HG03139 (cell line): ENCODE data around the gene GIPC1.

Experiments
- ATAC-seq: cut with Tn5 transposase; IDR thresholded peaks from one replicate; pipeline ENCODE4 v1.9.1; 2021; ENCODE audit not compliant: unreplicated experiment

GIPC1 gene

DNA sequence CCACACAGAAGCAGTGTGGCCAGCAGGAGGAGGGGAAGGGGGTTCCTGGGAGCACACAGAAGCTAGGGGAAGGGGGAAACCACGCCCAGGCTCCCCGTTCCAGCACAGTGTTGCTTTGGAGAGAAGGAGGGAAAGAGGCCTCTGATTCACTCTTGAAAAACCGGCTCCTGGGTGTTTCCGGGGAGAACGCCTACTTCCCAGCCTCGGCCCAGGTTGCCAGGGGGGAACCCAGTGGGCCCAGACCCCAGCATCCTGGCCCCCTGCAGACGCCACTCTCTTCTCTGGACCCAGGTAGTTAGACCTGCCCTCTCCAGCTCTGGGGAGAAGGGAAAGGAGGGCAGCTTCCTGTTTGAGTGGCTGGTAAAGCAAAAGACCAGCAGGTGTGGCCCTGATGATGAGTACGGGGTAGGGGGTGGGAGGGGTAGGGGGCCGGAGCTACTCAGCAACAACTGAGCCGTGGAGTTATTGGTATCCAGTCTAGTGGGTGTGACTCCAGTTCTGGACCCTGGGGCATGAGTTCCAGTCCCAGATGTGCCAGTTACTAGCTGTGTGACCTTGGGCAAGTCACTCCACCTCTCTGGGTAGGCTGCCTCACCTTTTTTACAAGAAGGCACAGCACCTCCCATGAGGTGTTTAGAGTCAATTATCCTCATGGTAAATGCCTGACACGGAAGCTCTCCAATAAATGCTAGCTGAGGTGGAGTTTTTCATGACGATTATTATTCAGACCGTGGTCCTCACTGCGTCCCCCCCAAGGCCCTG lies 836 bp downstream of the GIPC1 start:
- no peak for ATAC-seq

- ATAC-seq = no peak
These were observed 1.5 kb downstream of the GIPC1 start for GRCh38 chr19:14494411-14494810.

DNA sequence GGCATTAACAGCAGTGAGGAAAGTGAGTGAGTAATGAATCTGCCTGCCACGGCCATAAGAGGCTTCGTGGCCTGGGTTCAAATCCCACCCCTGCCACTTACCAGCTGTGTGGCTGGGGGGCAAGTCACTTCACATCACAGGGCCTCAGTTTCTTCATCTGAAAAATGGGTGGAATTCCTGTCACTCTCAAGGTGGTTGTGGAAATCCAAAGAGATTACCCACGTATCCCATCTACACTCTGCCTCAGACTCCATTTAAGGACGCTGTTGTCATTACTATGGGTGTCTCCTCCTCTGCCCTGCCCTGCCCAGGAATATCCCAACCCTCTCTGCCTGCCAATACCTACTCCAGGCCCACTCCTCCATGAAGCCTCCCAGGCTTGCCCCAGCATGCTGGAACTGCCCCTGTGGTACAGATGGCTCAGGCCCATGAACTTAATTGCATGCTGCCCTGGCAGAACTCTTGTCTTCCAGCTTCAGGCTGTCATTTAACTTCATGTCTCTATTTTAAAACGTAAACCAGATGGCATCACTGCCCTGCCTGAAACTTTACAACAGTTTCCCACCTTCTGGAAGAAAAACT lies 3.1 kb downstream of the GIPC1 start:
- no peak for ATAC-seq

DNA sequence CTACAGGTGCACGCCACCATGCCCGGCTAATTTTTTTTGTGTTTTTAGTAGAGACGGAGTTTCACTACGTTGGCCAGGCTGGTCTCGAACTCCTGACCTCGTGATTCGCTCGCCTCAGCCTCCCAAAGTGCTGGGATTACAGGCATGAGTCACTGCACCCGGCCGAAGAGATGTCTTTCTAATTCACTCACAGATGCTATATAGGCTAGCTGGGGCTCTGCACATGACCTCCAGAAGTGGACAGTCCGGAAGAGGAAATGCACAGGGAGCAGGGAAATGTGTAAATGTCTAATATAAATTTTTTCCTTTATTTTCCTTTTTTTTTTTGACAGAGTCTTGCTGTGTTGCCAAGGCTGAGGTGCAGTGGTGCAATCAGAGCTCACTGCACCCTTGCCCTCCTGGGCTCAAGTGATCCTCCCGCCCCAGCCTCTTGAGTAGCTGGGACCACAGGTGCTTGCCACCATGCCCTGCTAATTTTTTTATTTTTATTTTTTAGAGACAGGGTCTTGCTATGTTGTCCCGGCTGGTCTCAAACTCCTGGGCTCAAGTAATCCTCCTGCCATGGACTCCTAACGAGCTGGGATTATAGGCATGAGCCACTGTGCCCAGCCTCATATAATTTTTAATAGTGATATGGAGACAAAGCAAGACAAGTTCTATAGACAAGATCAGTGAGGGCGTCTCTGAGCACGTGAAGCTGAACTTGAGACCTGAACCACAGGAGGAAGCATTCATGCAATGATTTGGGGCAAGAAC lies 8.4 kb downstream of the GIPC1 start:
- no peak for ATAC-seq

DNA sequence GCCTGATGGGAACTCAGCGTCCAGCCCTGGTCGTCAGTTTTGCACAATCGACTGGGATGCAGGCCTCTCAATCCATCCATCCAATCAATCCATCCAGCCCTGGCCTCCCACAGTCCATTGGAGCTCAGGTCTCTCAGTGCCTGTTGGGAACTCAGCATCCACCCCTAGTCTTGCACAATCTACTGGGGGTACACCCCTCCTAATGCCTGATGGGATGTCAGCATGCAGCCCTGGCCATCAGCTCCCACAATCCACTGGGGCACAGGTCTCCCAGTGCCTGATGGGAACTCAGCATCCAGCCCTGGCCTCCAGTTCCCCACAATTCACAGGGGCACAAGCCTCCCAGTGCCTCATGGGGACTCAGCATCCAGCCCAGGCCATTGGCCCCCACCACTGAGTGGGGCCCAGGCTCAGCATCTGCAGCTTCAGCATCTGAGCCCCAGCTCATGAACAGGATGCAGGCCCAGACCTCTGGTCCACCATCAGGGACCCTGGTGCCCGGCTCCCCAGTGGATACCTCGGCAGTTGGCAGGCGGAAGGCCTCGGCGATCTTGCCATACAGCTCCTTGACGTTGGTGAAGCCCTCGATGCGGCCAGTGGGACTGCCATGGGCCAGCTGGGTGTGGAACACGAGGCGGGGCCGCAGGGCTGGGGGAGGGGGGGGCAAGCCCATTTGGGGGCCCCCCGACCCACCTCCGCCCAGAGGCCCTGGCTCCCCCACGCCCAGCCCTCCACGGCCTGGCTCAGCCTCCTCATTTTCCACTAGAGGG lies 13.6 kb downstream of the GIPC1 start:
- ATAC-seq = no peak

- no peak for ATAC-seq
These were observed 15.2 kb downstream of the GIPC1 start for GRCh38 chr19:14480700-14481079.

DNA sequence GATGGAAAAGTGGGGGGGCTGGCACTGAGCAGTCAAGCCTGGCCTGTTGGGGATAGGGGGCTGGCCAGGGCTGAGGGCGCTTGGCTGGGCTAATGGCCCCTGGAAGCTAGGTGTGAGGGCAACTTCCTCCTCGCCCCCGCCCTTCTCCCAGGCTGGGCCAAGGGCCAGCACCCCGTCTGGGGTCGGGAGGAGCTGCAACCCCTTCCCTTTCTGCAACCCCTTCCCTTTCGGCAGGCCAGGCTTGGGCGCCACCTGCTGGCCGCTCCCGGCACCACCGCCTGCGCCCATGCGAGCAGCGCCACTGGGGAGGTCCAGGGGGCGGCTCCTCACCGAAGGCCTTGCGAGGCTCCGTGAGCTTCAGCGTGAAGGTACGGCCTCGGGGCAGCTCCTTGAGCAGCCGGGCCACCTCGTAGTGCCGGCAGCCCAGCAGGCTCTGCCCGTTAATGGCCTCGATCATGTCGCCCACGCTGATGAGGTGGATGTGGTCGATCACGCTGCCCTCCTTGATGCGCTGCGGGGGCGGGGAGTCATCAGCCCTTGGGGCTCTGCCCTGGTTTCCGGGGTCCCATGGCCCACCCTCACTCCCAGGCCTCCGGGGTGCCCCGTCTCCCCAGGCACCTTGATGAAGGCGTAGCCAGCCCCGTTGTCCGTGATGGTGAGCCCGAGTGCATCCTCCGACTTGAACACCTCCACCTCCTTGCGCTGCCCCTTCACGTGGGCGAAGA lies 15.8 kb downstream of the GIPC1 start:
- ATAC-seq = no peak

GRCh38 chr19:14479309-14479974 lies 16.5 kb downstream of the GIPC1 start:
- ATAC-seq = no peak

DNA sequence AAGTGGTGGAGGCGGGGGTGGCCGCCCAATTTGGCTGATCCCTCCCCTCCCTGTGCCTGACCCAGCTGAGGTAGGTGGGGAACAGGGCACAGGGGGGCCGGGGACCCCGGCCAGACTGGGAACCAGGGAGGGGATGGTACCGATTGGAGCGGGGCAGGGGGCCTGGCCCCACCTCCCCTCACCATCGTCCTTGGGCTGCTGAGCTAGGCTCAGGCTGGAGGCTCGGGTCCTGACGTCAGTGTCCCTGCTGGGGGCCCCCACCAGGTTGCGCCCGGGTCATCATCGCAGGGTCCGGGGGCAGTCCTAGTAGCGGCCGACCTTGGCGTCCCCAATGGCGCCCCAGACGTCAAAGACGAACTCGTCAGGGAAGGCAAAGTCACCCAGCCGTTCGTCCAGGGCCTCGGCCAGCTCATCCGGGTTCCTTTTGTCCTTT lies 17.8 kb downstream of the GIPC1 start:
- ATAC-seq = no peak

DNA sequence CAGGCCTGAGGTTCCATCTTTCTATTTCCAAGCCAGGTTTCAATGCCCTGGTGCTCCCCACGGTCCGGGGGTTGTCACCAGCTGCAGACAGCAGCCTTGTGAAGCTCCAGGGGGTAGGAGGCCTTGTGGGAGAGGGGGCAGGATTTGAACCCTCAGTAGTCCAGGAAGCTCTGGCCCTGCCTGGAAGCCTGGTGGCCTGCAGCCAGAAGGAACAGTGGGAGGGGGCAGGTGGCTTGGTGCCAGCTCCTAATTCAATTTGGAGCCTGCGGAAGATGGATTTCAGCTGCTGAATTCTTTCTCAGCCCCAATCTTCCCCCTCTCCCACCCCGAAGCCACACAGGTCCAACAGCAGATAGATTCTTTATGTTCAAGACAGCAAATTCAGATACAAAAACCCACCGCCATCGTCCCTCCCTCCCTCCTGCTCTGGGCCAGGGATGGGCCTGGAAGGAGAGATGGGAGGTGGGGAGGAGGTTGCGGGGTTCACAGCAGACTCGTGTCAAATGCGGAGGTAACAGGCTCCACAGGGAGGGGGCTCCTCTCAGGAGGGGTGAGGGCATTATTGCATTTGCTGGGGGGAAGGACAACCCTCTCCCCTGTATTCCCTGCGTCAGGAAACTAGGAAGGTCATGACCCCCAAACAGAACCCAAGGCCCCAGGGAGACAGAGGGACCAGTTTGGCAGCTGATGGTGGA lies 18.4 kb downstream of the GIPC1 start:
- no peak for ATAC-seq

DNA sequence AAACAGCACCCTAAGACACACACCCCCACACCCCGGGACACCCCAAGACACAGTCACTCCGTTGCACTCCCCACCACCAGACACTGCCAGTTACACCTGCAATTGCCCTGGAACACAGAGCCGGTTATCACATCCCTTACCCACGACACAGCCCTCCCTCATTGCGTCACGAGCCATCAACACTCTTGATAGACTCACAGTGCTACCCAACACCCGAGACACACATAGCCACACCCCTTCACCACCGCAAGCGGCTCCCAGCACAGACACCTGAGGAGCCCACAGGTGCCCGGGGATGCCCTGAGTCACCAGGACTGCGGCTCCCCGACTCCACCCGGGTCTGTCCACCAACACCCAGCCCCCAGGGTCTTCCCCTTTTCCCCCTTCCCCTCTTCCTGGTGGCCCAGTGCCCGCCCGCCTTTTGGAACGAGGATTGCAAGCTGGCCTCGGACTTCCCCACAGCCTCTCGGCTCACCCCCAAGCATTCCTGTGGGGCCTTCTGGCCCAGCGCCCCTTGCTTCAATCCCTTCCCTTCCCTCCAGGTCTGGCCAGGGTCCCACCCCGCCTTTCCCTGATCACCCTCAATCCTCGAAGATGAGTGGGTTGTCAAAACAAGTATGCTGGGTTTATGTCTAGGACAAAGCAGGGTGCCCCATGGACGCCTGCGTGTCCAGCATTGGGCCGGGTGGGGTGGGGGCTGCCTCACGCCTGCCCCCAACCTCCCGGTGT lies 19.1 kb downstream of the GIPC1 start:
- ATAC-seq = no peak

DNA sequence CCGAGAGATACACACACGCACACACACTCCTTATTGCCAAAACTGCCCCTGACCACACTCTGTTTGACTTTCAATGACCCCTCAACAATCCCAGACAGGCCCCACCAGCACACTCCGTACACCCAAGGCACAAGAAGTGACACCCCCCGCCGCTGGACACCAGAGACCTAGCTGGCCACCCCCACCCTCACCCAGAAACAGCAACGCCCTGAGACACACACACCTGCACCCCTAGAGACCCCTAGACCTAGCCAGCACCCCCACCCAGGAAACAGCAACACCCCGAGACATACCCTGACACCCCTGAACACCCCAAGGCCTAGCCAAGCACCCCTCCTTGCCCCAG lies 19.6 kb downstream of the GIPC1 start:
- no peak for ATAC-seq

- ATAC-seq = no peak
These were observed 20.5 kb downstream of the GIPC1 start, which contains the start of gene PTGER1 for GRCh38 chr19:14475251-14476073. PTGER1 (minus strand) TSS chr19:14475354; CDS start chr19:14474320, 1,034 bp downstream.

- no peak for ATAC-seq
These were observed 21.1 kb downstream of the GIPC1 start for GRCh38 chr19:14474827-14475226.

DNA sequence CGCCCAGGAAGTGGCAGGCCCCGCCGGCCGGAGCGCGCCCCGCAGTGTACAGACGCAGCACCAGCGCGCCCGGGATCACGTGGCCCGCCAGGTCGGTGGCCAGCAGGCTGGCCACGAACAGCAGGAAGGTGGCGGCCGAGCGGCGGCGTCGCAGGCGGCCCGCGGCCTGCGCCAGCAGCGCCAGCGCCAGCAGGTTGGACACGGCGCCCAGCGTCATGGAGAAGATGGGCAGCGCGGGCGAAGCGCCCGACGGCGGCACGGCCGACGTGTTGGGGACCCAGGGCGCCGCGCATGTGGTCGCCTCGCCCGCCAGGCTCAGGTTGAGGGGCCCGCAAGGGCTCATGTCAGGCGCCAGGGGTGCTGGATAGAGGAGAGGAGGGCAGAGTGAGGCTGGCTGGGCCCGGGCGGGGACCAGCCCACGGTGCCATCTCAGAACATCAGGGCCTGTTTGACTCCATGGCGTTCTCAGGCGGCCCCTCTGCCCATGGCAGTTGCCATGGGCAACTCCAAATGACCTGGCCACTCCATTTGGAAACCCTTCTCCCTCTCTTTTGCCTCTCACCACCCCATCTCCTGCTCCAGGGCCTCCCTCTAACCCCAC lies 21.8 kb downstream of the GIPC1 start:
- ATAC-seq = no peak

DNA sequence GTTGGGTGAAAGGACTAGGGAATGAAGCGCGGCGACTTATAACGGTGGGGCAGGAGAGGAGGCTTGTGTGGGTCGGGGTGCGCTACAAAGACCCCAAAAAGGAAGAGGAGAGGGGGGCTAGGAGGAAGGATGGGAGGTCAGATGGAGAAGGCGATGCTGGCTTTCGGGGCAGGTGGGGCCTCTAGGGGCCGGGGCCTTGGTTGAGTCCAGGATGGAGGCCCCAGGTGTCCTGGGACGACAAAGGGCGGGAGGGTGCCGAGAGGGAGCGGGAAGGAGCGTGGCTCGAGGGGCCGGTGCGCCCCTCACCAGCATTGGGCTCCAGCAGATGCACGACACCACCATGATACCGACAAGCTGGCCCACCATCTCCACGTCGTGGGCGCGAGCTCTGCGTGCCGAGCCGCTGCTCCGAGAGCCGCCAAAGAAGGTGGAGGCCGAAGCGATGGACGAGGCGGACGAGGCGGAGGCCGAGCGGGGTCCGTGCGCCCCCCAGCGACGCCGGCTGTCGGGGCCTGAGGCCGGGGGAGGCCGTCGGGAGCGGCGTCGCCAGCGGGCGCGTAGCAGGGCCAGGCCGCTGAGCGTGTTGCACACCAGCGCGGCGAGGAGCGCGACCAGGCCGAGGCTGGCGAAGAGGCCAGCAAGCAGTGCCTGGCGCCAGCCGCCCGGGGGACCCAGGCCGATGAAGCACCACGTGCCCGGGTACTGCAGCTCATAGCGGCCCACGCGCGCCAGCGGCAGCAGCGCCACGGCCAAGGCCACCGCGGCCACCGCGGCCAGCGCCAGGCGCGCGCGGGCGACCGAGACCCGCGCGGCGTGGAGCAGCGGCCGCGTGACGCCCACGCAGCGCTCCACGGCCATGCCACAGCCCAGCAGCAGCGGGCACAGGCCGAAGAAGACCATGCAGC lies 22.6 kb downstream of the GIPC1 start:
- ATAC-seq = no peak
